A549 (cell line): ENCODE data around the gene ARHGAP30. TPM values are rescaled to one million over a fixed set of nuclear protein-coding genes. Genes with fewer than 3 reads are reported as not detected.
"Not testable (repeated sequence)": the region's sequence is repeated elsewhere in the genome, so short reads cannot be mapped to it uniquely, and the experiment has no call there.

ENCODE experiments used
- ATAC-seq, 2 experiments: fragments of 200-7000 bp in 1 of 2; fragments of >200 bp in 1 of 2; cut with Nextera tagmentation in 1 of 2; cut with Tn5 transposase in 1 of 2; 3 replicates each; pipeline versions ENCODE4 v1.8.0 to v1.9.1; 2018 to 2020; ENCODE audit warnings: mild to moderate bottlenecking in 1 of 2, moderate library complexity in 1 of 2
- CTCF ChIA-PET: fragments of 300-600 bp; sonication (Branson Sonifier 250); formaldehyde crosslinking; extraction: SDS; loops from one replicate; lab custom pipeline; 2021; ENCODE audit warnings: antibody characterized with exemption, inconsistent platforms; lab: Yijun Ruan, JAX
- POLR2A ChIA-PET: fragments of 350-600 bp; formaldehyde crosslinking; extraction: SDS; loops from one replicate; lab custom pipeline; 2021; ENCODE audit warnings: antibody characterized with exemption, inconsistent platforms; lab: Yijun Ruan, JAX
- DNase-seq, 2 experiments: peaks; one replicate each; pipeline versions ENCODE4 v3.0.0 to v3.0.0-alpha.2; 2011 to 2016; ENCODE audit warnings: low read depth in 1 of 2, low spot score in 1 of 2
- FAIRE-seq: peaks from 2 replicates; lab custom pipeline; 2011; peaks lifted over from hg19 to GRCh38; lab: Jason Lieb, UNC
- H3K27ac ChIP-seq, 2 experiments: fragments of >200 bp; sonication (Bioruptor Twin); formaldehyde crosslinking; 3 replicates each; pipeline ENCODE4 v1.5.1; 2016 to 2017
- H3K4me1 ChIP-seq: fragments of >200 bp; sonication (Bioruptor Twin); formaldehyde crosslinking; 3 replicates; pipeline ENCODE4 v1.6.1; 2016
- H3K4me2 ChIP-seq: fragments of >200 bp; sonication (Bioruptor Twin); formaldehyde crosslinking; 3 replicates; pipeline ENCODE4 v1.6.1; 2016
- H3K4me3 ChIP-seq: fragments of >200 bp; sonication (Bioruptor Twin); formaldehyde crosslinking; 3 replicates; pipeline ENCODE4 v1.5.1; 2016
- H3K9me3 ChIP-seq: fragments of >200 bp; sonication (Bioruptor Twin); formaldehyde crosslinking; 3 replicates; pipeline ENCODE4 v1.6.1; 2016
- ATOH8 ChIP-seq: fragments of 250-450 bp; sonication (Bioruptor Pico); IDR thresholded peaks from 2 replicates; pipeline ENCODE4 v1.5.0; 2020; ENCODE audit warnings: low read depth, mild to moderate bottlenecking, moderate library complexity
- BHLHE40 ChIP-seq: IDR thresholded peaks from 2 replicates; pipeline ENCODE4 v1.6.1; 2012; ENCODE audit warnings: low read depth, low read length, inconsistent platforms
- CBX2 ChIP-seq: fragments of 200-600 bp; sonication (generic); IDR thresholded peaks from 2 replicates; pipeline ENCODE4 v1.6.1; 2016; ENCODE audit warnings: low read depth, mild to moderate bottlenecking, borderline replicate concordance
- CHD2 ChIP-seq: fragments of 150-350 bp; IDR thresholded peaks from 2 replicates; pipeline ENCODE4 v1.6.1; 2014; ENCODE audit warnings: low read length; ENCODE audit not compliant: partially characterized antibody
- EHF ChIP-seq: fragments of 250-450 bp; sonication (Bioruptor Pico); IDR thresholded peaks from 2 replicates; pipeline ENCODE4 v1.5.0; 2020; ENCODE audit warnings: mild to moderate bottlenecking
- EHMT2 ChIP-seq: fragments of 200-600 bp; sonication (generic); IDR thresholded peaks from 2 replicates; pipeline ENCODE4 v1.6.1; 2016; ENCODE audit warnings: antibody characterized with exemption, low read depth, mild to moderate bottlenecking, moderate library complexity
- ELK1 ChIP-seq: fragments of 150-350 bp; IDR thresholded peaks from 2 replicates; pipeline ENCODE4 v1.6.1; 2014; ENCODE audit warnings: low read depth, mild to moderate bottlenecking, low read length
- ESRRA ChIP-seq: fragments of 150-350 bp; IDR thresholded peaks from 2 replicates; pipeline ENCODE4 v1.6.1; 2014; ENCODE audit warnings: mild to moderate bottlenecking, low read length, borderline replicate concordance
- FOSB ChIP-seq: fragments of 250-450 bp; sonication (Bioruptor Pico); IDR thresholded peaks from 2 replicates; pipeline ENCODE4 v1.5.0; 2020; ENCODE audit warnings: mild to moderate bottlenecking, moderate library complexity
- FOSL2 ChIP-seq, 2 experiments: fragments of 450-650 bp in 1 of 2; fragments of >200 bp in 1 of 2; sonication (Bioruptor Twin) in 1 of 2; formaldehyde crosslinking; IDR thresholded peaks; 2 replicates each; pipeline versions ENCODE4 v1.5.0 to v1.6.1; 2016 to 2020; ENCODE audit warnings: mild to moderate bottlenecking in 1 of 2, moderate library complexity in 1 of 2
- HEYL ChIP-seq: fragments of 250-450 bp; sonication (Bioruptor Pico); IDR thresholded peaks from 2 replicates; pipeline ENCODE4 v1.8.0; 2021; ENCODE audit warnings: mild to moderate bottlenecking, moderate library complexity
- HOXA7 ChIP-seq: fragments of 250-450 bp; sonication (Bioruptor Pico); IDR thresholded peaks from 2 replicates; pipeline ENCODE4 v1.5.0; 2020; ENCODE audit warnings: mild to moderate bottlenecking, moderate library complexity
- HOXB13 ChIP-seq: fragments of 250-450 bp; sonication (Bioruptor Pico); IDR thresholded peaks from 2 replicates; pipeline ENCODE4 v1.5.0; 2020; ENCODE audit warnings: low read depth, mild to moderate bottlenecking, moderate library complexity
- HOXB5 ChIP-seq: fragments of 250-450 bp; sonication (Bioruptor Pico); IDR thresholded peaks from 2 replicates; pipeline ENCODE4 v1.5.0; 2020; ENCODE audit warnings: mild to moderate bottlenecking, moderate library complexity
- MAFK ChIP-seq: fragments of 450-650 bp; IDR thresholded peaks from 2 replicates; pipeline ENCODE4 v1.6.1; 2014; ENCODE audit not compliant: partially characterized antibody
- MYC ChIP-seq: IDR thresholded peaks from 2 replicates; pipeline ENCODE4 v1.6.1; 2012; ENCODE audit warnings: mild to moderate bottlenecking, inconsistent platforms, low read length, improper control_type of control experiment, borderline replicate concordance
- PBX3 ChIP-seq: IDR thresholded peaks from 2 replicates; pipeline ENCODE4 v1.6.1; 2012
- RARB ChIP-seq: fragments of 250-450 bp; sonication (Bioruptor Pico); IDR thresholded peaks from 2 replicates; pipeline ENCODE4 v1.8.0; 2021; ENCODE audit warnings: mild to moderate bottlenecking, moderate library complexity
- RCOR1 ChIP-seq: fragments of 150-350 bp; IDR thresholded peaks from 2 replicates; pipeline ENCODE4 v1.6.1; 2014; ENCODE audit warnings: antibody characterized with exemption, low read length, low read depth
- SMC3 ChIP-seq: fragments of >200 bp; sonication (Bioruptor Twin); formaldehyde crosslinking; IDR thresholded peaks from 3 replicates; pipeline ENCODE4 v1.6.1; 2018; ENCODE audit warnings: inconsistent platforms
- ZC3H11A ChIP-seq: fragments of 450-650 bp; IDR thresholded peaks from 2 replicates; pipeline ENCODE4 v1.6.1; 2014; ENCODE audit warnings: antibody characterized with exemption, mild to moderate bottlenecking
- ZFP36 ChIP-seq: fragments of 450-650 bp; IDR thresholded peaks from 2 replicates; pipeline ENCODE4 v1.6.1; 2014; ENCODE audit warnings: borderline replicate concordance; ENCODE audit not compliant: partially characterized antibody
- ZNF302 ChIP-seq: fragments of 250-450 bp; sonication (Bioruptor Pico); IDR thresholded peaks from 2 replicates; pipeline ENCODE4 v1.9.0; 2021; ENCODE audit warnings: inconsistent platforms, mild to moderate bottlenecking, moderate library complexity
- ZSCAN20 ChIP-seq: fragments of 250-450 bp; sonication (Bioruptor Pico); IDR thresholded peaks from 2 replicates; pipeline ENCODE4 v1.8.0; 2022; ENCODE audit warnings: mild to moderate bottlenecking, moderate library complexity
- WGBS: methylation state at CpG from one replicate; pipeline ENCODE4 v1.1.6; 2017; ENCODE audit errors: missing lambda C conversion rate; 5-methylcytosine and 5-hydroxymethylcytosine counted together
- polyA plus RNA-seq, 4 experiments: library from polyadenylated mRNA; depleted of rRNA in 3 of 4; stranded (reverse); fragments of >200 nt; fragmentation: RNase III in 1 of 4; extraction: RNeasy Plus Mini Kit Qiagen cat#74134 plus additional on column Dnase treatment in 1 of 4; gene quantifications; 2 replicates in 3 of 4; 3 replicates in 1 of 4; pipeline ENCODE4 v1.2.3, GENCODE V29; 2011 to 2017

Gene ARHGAP30
- polyA plus RNA-seq, 2 of the 4 experiments (the other 2 are of a cell fraction) = 0.06 to 0.13 TPM

GRCh38 chr1:161018631-161018930, 51.1 kb downstream of the ARHGAP30 start:
- ATAC-seq = no peak
- H3K9me3 ChIP-seq = no peaks in the 10 kb centered on the region
- CTCF ChIA-PET = interaction anchor here (0.8 to 2.1 kb wide), 12 partner anchors 16 to 183 kb away, joined by 3 to 10 read pairs (median 4); partner anchors contain the start of gene USF1
- 100% methylated on average over 1 of the region's 1 CpG for WGBS
- peaks cover 63% of the 10 kb centered on the region for H3K4me1 ChIP-seq
- FAIRE-seq = no peak
- peak overlapping the region; percentile 94; the same call in 1 of the 3 replicates for H3K4me2 ChIP-seq
- DNase-seq = no peak
- no peak overlapping the region for H3K4me3 ChIP-seq
- TF ChIP-seq ELK1 = no peak
- TF ChIP-seq RARB (CRISPR knock-in tag) = no peak
- no peak for TF ChIP-seq MAFK
- TF ChIP-seq FOSB (CRISPR knock-in tag) = no peak
- no peak for TF ChIP-seq SMC3
- no peak for TF ChIP-seq ZFP36
- TF ChIP-seq EHMT2 = no peak
- TF ChIP-seq CBX2 = no peak
- POLR2A ChIA-PET = interaction anchor here (0.5 kb wide), 1 partner anchor 15 kb away, joined by 6 read pairs; no protein-coding TSS in a partner anchor
- H3K27ac ChIP-seq = peak overlapping the region in 1 of 2 experiments; percentile 61; a peak in 3 of 6 replicates

GRCh38 chr1:161017756-161018630, 51.7 kb downstream of the ARHGAP30 start:
- H3K4me2 ChIP-seq = peak overlapping the region; percentile 94; the same call in 2 of the 3 replicates
- peak overlapping the region; percentile 44 to 61; a peak in 4 of 6 replicates for H3K27ac ChIP-seq
- H3K4me1 ChIP-seq = peaks cover 69% of the 10 kb centered on the region
- POLR2A ChIA-PET = no interaction called here
- CTCF ChIA-PET = interaction anchor here (0.8 to 2.1 kb wide), 12 partner anchors 15 to 183 kb away, joined by 3 to 10 read pairs (median 4); partner anchors contain the start of gene USF1
- ATAC-seq (no peak), FAIRE-seq (no peak), DNase-seq (no peak)
- no peak overlapping the region for H3K4me3 ChIP-seq
- 74% methylated on average over 5 of the region's 5 CpGs for WGBS
- no peaks in the 10 kb centered on the region for H3K9me3 ChIP-seq
- no peak for TF ChIP-seq PBX3
- TF ChIP-seq CHD2 = no peak
- no peak for TF ChIP-seq RCOR1
- no peak for TF ChIP-seq BHLHE40
- TF ChIP-seq ESRRA = no peak
- TF ChIP-seq ZC3H11A = no peak
- no peak for TF ChIP-seq ZFP36
- no peak for TF ChIP-seq MYC
- TF ChIP-seq, all 56 proteins: peak for 0

- DNase-seq, H3K4me3 ChIP-seq, FAIRE-seq, POLR2A ChIA-PET, ATAC-seq, H3K9me3 ChIP-seq: not testable (repeated sequence)
- CTCF ChIA-PET = interaction anchor here (1.3 kb wide), 1 partner anchor 15 kb away, joined by 4 read pairs; no protein-coding TSS in a partner anchor
- peak overlapping the region; percentile 44 to 61; a peak in 4 of 6 replicates for H3K27ac ChIP-seq
- 59% methylated on average over 7 of the region's 7 CpGs for WGBS
- H3K4me2 ChIP-seq = peak overlapping the region; percentile 94
- peaks cover 71% of the 10 kb centered on the region for H3K4me1 ChIP-seq
Observed at GRCh38 chr1:161017181-161017580, 52.5 kb downstream of the ARHGAP30 start.

- H3K9me3 ChIP-seq; ATAC-seq; FAIRE-seq; H3K4me3 ChIP-seq; DNase-seq; POLR2A ChIA-PET; TF ChIP-seq FOSL2 (IDR thresholded peaks at IDR 0.05): not testable (repeated sequence)
- Histone ChIP-seq H3K27ac (peak overlapping the region; percentile 36 to 79), H3K4me1 (peaks cover 71% of the 10 kb centered on the region), H3K4me2 (peak overlapping the region; percentile 37)
- CTCF ChIA-PET = interaction anchor here (0.7 kb wide), 1 partner anchor 81 kb away, joined by 3 read pairs; no protein-coding TSS in a partner anchor
- peak; percentile 80 for TF ChIP-seq HOXB13
- TF ChIP-seq ZSCAN20 (CRISPR knock-in tag) = peak; percentile 73; the same call in 1 of the 2 replicates
- TF ChIP-seq HOXA7 (CRISPR knock-in tag) = peak; percentile 83; the same call in 1 of the 2 replicates
- TF ChIP-seq FOSL2 (CRISPR knock-in tag; IDR thresholded peaks at IDR 0.05) = peak; percentile 64
- TF ChIP-seq ATOH8 (CRISPR knock-in tag) = peak; percentile 89
- TF ChIP-seq HOXB5 (CRISPR knock-in tag) = peak; percentile 86; the same call in 1 of the 2 replicates
- peak; percentile 92 for TF ChIP-seq HEYL (CRISPR knock-in tag)
- peak; percentile 52; the same call in 1 of the 2 replicates for TF ChIP-seq ZNF302 (CRISPR knock-in tag)
- TF ChIP-seq EHF (CRISPR knock-in tag) = peak; percentile 81
- 27% methylated on average over 1 of the region's 1 CpG for WGBS
Observed at GRCh38 chr1:161016683-161017082, 53.0 kb downstream of the ARHGAP30 start.
